LNCaP clone FGC (cell line): Measurements from ENCODE around the gene SERINC5.

Source experiments
- DNase-seq: peaks from one replicate; pipeline ENCODE4 v3.0.0-alpha.2; 2011; ENCODE audit warnings: low read depth
- H3K4me3 ChIP-seq: 2 replicates; pipeline ENCODE4 v1.5.1; 2011; ENCODE audit warnings: mild to moderate bottlenecking, low read depth, low read length, control low read depth
- CTCF ChIP-seq: IDR thresholded peaks from 2 replicates; pipeline ENCODE4 v1.5.1; 2012; ENCODE audit warnings: mild to moderate bottlenecking; ENCODE audit not compliant: control insufficient read depth, insufficient read depth; ENCODE audit errors: extremely low read depth

The SERINC5 gene

GRCh38 chr5:80213466-80213865 lies 42.4 kb downstream of the SERINC5 start:
- DNase-seq: no peak
- no peak for TF ChIP-seq CTCF

GRCh38 chr5:80212171-80212667 lies 43.6 kb downstream of the SERINC5 start:
- no peak overlapping the region for H3K4me3 ChIP-seq
- no peak for TF ChIP-seq CTCF
- no peak for DNase-seq

More at GRCh38 chr5:80213466-80213865, 42.4 kb downstream of the SERINC5 start:
- no peak overlapping the region for H3K4me3 ChIP-seq

GRCh38 chr5:80211327-80211726 lies 44.5 kb downstream of the SERINC5 start:
- no peak overlapping the region for H3K4me3 ChIP-seq

GRCh38 chr5:80210014-80210413 lies 45.8 kb downstream of the SERINC5 start:
- H3K4me3 ChIP-seq: no peak overlapping the region
- TF ChIP-seq CTCF: no peak
- no peak for DNase-seq

More at GRCh38 chr5:80211327-80211726, 44.5 kb downstream of the SERINC5 start:
- DNase-seq: no peak
- no peak for TF ChIP-seq CTCF

GRCh38 chr5:80208381-80208780 lies 47.5 kb downstream of the SERINC5 start:
- no peak for TF ChIP-seq CTCF
- no peak for DNase-seq
- H3K4me3 ChIP-seq: no peak overlapping the region; the same call in 1 of the 2 replicates

GRCh38 chr5:80207832-80208231 lies 48.0 kb downstream of the SERINC5 start:
- DNase-seq: peak; percentile 87
- peak; percentile 4; the same call in 1 of the 2 replicates for TF ChIP-seq CTCF
- H3K4me3 ChIP-seq: peak overlapping the region; percentile 0; the same call in 1 of the 2 replicates

GRCh38 chr5:80206282-80206681 lies 49.6 kb downstream of the SERINC5 start:
- H3K4me3 ChIP-seq: no peak overlapping the region
- no peak for DNase-seq
- no peak for TF ChIP-seq CTCF
